HepG2 (cell line): ENCODE results near the gene TTC32. TPM values are rescaled to one million over a fixed set of nuclear protein-coding genes. Genes with fewer than 3 reads are reported as not detected.

Source experiments
- ESRRA ChIP-seq: sonication (generic); formaldehyde crosslinking; IDR thresholded peaks from 2 replicates; pipeline ENCODE4 v1.5.1; 2020; ENCODE audit warnings: mild to moderate bottlenecking, low read depth, missing genetic modification reagents
- GABPA ChIP-seq, 2 experiments: IDR thresholded peaks; 2 replicates each; pipeline ENCODE4 v1.6.1; 2011 to 2016; ENCODE audit warnings: low read depth in 2 of 2, low read length in 1 of 2, missing biosample characterization in 1 of 2, missing genetic modification characterization in 1 of 2
- HNF4G ChIP-seq, 2 experiments: sonication (generic) in 1 of 2; formaldehyde crosslinking in 1 of 2; IDR thresholded peaks; 2 replicates each; pipeline versions ENCODE4 v1.4.0 to v1.6.1; 2011 to 2020; ENCODE audit warnings: borderline replicate concordance in 2 of 2, low read depth in 2 of 2, mild to moderate bottlenecking in 2 of 2, low read length in 1 of 2, missing genetic modification reagents in 1 of 2, moderate library complexity in 1 of 2
- KAT8 ChIP-seq: IDR thresholded peaks from 2 replicates; pipeline ENCODE4 v1.6.1; 2016; ENCODE audit warnings: missing genetic modification reagents, missing compliant biosample characterization
- MBNL3 ChIP-seq: fragments of 250-450 bp; sonication (Bioruptor Pico); conservative IDR thresholded peaks from 2 replicates; pipeline ENCODE4 v1.8.0; 2022; ENCODE audit warnings: mild to moderate bottlenecking, inconsistent platforms
- MIER3 ChIP-seq: IDR thresholded peaks from 2 replicates; pipeline ENCODE4 v1.6.1; 2016; ENCODE audit warnings: missing compliant biosample characterization, borderline replicate concordance
- NPAS2 ChIP-seq: sonication (generic); formaldehyde crosslinking; IDR thresholded peaks from 2 replicates; pipeline ENCODE4 v1.8.0; 2022; ENCODE audit warnings: mild to moderate bottlenecking, missing genetic modification reagents, borderline replicate concordance
- PHF20 ChIP-seq: sonication (generic); formaldehyde crosslinking; IDR thresholded peaks from 2 replicates; pipeline ENCODE4 v1.5.0; 2020; ENCODE audit warnings: mild to moderate bottlenecking, missing genetic modification reagents
- SCMH1 ChIP-seq: sonication (generic); formaldehyde crosslinking; IDR thresholded peaks from 2 replicates; pipeline ENCODE4 v1.9.0; 2021; ENCODE audit warnings: missing genetic modification reagents, mild to moderate bottlenecking, borderline replicate concordance
- SOX5 ChIP-seq: IDR thresholded peaks from 2 replicates; pipeline ENCODE4 v1.6.1; 2016; ENCODE audit warnings: borderline replicate concordance
- SP5 ChIP-seq: IDR thresholded peaks from 2 replicates; pipeline ENCODE4 v1.6.1; 2016; ENCODE audit warnings: low read depth, borderline replicate concordance
- ZBTB42 ChIP-seq: sonication (generic); formaldehyde crosslinking; IDR thresholded peaks from 2 replicates; pipeline ENCODE4 v1.5.0; 2020; ENCODE audit warnings: mild to moderate bottlenecking, missing genetic modification reagents
- ZBTB7B ChIP-seq: sonication (generic); formaldehyde crosslinking; IDR thresholded peaks from 2 replicates; pipeline ENCODE4 v1.4.0; 2020; ENCODE audit warnings: missing genetic modification reagents
- ZMYM4 ChIP-seq: sonication (generic); formaldehyde crosslinking; IDR thresholded peaks from 2 replicates; pipeline ENCODE4 v1.8.1; 2023; ENCODE audit warnings: mild to moderate bottlenecking, missing genetic modification reagents
- ZNF547 ChIP-seq: sonication (generic); formaldehyde crosslinking; IDR thresholded peaks from 2 replicates; pipeline ENCODE4 v1.5.1; 2020; ENCODE audit warnings: mild to moderate bottlenecking, missing genetic modification reagents
- ZNF556 ChIP-seq: sonication (generic); formaldehyde crosslinking; IDR thresholded peaks from 2 replicates; pipeline ENCODE4 v1.4.0; 2020; ENCODE audit warnings: mild to moderate bottlenecking, missing genetic modification reagents, borderline replicate concordance
- ZNF687 ChIP-seq: sonication (generic); formaldehyde crosslinking; IDR thresholded peaks from 2 replicates; pipeline ENCODE4 v1.5.1; 2020; ENCODE audit warnings: mild to moderate bottlenecking, missing genetic modification reagents, moderate library complexity
- ZSCAN25 ChIP-seq: sonication (generic); formaldehyde crosslinking; IDR thresholded peaks from 2 replicates; pipeline ENCODE4 v1.8.0; 2022; ENCODE audit warnings: mild to moderate bottlenecking, missing genetic modification reagents
- polyA plus RNA-seq, 8 experiments: library from polyadenylated mRNA; depleted of rRNA in 3 of 8; stranded (reverse) in 7 of 8; unstranded in 1 of 8; fragments of >200 nt; fragmentation: Illumina TruSeq in 4 of 8; extraction: Trizol in 4 of 8; gene quantifications; 2 replicates each; pipeline versions ENCODE4 v1.2.1 to v1.2.3, GENCODE V29; 2011 to 2016; ENCODE audit warnings: low read depth in 4 of 8, missing spikeins in 1 of 8, mixed read lengths in 1 of 8; ENCODE audit not compliant: insufficient read depth in 1 of 8
- total RNA-seq, 5 experiments: library from RNA; depleted of rRNA; stranded (reverse); fragments of >200 nt; fragmentation: Illumina TruSeq; extraction: Trizol; gene quantifications; 2 replicates each; pipeline ENCODE4 v1.2.3, GENCODE V29; 2016; ENCODE audit warnings: low read depth in 1 of 5
- TF ChIP-seq, protein P1 (sequence below): sonication (generic); formaldehyde crosslinking; IDR thresholded peaks from 2 replicates; pipeline ENCODE4 v1.9.0; 2022; ENCODE audit warnings: missing genetic modification reagents, mild to moderate bottlenecking, borderline replicate concordance
- TF ChIP-seq, protein P2 (sequence below): sonication (generic); formaldehyde crosslinking; IDR thresholded peaks from 2 replicates; pipeline ENCODE4 v1.4.0; 2020; ENCODE audit warnings: missing genetic modification reagents, mild to moderate bottlenecking, borderline replicate concordance

The TTC32 gene
- total and polyA plus RNA-seq, 2 of the 13 experiments (the other 11 are each of a cell fraction or from before 2014, with no cell fraction given) = 21.6 to 38.3 TPM

- TF ChIP-seq HNF4G (IDR thresholded peaks at IDR 0.05; ENCODE audit: borderline replicate concordance, low read depth, low read length) (no peak), HNF4G (CRISPR knock-in tag; IDR thresholded peaks at IDR 0.05; ENCODE audit: borderline replicate concordance, low read depth) (no peak), ZBTB7B (CRISPR knock-in tag) (no peak), ZSCAN25 (CRISPR knock-in tag) (no peak), NPAS2 (no peak), ESRRA (CRISPR knock-in tag) (no peak), SOX5 (CRISPR knock-in tag) (no peak), PHF20 (CRISPR knock-in tag) (no peak), KAT8 (CRISPR knock-in tag) (no peak), ZNF687 (CRISPR knock-in tag) (peak; percentile 70), GABPA (IDR thresholded peaks at IDR 0.05; ENCODE audit: low read depth, low read length) (no peak), GABPA (CRISPR knock-in tag; IDR thresholded peaks at IDR 0.05; ENCODE audit: low read depth) (no peak), ZBTB42 (CRISPR knock-in tag) (0 out of 2 replicates have a peak, but pooled peaks have one; percentile 77), MIER3 (CRISPR knock-in tag) (no peak), ZMYM4 (CRISPR knock-in tag) (no peak), SP5 (CRISPR knock-in tag) (peak; percentile 8; the same call in 1 of the 2 replicates), ZNF547 (CRISPR knock-in tag) (no peak), ZNF556 (CRISPR knock-in tag) (no peak), SCMH1 (CRISPR knock-in tag) (no peak), MBNL3 (CRISPR knock-in tag) (no peak)
- TF ChIP-seq, protein P1, sequence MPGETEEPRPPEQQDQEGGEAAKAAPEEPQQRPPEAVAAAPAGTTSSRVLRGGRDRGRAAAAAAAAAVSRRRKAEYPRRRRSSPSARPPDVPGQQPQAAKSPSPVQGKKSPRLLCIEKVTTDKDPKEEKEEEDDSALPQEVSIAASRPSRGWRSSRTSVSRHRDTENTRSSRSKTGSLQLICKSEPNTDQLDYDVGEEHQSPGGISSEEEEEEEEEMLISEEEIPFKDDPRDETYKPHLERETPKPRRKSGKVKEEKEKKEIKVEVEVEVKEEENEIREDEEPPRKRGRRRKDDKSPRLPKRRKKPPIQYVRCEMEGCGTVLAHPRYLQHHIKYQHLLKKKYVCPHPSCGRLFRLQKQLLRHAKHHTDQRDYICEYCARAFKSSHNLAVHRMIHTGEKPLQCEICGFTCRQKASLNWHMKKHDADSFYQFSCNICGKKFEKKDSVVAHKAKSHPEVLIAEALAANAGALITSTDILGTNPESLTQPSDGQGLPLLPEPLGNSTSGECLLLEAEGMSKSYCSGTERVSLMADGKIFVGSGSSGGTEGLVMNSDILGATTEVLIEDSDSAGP (CRISPR knock-in tag) = no peak
- TF ChIP-seq, protein P2, sequence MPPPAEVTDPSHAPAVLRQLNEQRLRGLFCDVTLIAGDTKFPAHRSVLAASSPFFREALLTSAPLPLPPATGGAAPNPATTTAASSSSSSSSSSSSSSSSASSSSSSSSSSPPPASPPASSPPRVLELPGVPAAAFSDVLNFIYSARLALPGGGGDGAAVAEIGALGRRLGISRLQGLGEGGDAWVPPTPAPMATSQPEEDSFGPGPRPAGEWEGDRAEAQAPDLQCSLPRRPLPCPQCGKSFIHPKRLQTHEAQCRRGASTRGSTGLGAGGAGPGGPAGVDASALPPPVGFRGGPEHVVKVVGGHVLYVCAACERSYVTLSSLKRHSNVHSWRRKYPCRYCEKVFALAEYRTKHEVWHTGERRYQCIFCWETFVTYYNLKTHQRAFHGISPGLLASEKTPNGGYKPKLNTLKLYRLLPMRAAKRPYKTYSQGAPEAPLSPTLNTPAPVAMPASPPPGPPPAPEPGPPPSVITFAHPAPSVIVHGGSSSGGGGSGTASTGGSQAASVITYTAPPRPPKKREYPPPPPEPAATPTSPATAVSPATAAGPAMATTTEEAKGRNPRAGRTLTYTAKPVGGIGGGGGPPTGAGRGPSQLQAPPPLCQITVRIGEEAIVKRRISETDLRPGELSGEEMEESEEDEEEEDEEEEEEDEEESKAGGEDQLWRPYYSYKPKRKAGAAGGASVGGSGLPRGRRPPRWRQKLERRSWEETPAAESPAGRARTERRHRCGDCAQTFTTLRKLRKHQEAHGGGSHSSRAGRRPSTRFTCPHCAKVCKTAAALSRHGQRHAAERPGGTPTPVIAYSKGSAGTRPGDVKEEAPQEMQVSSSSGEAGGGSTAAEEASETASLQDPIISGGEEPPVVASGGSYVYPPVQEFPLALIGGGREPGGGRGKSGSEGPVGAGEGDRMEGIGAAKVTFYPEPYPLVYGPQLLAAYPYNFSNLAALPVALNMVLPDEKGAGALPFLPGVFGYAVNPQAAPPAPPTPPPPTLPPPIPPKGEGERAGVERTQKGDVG (CRISPR knock-in tag) = no peak; the same call in 1 of the 2 replicates
These were observed 32.8 kb downstream of the TTC32 start (continued) for GRCh38 chr2:19868701-19869580.
